Activated naive CD8-positive, alpha-beta T cell (primary cell): ENCODE measurements around the gene RCC1.
"Not testable (repeated sequence)": the region's sequence is repeated elsewhere in the genome, so short reads cannot be mapped to it uniquely, and the experiment has no call there.

ENCODE experiments used
- H3K27ac Mint-ChIP-seq: one replicate; pipeline ENCODE4 v1.8.0; 2021; ENCODE audit warnings: mixed read lengths
- H3K27me3 Mint-ChIP-seq: one replicate; pipeline ENCODE4 v1.8.0; 2021; ENCODE audit warnings: mixed read lengths
- H3K36me3 Mint-ChIP-seq: one replicate; pipeline ENCODE4 v1.8.0; 2021; ENCODE audit warnings: mixed read lengths
- H3K4me1 Mint-ChIP-seq: one replicate; pipeline ENCODE4 v1.8.0; 2021; ENCODE audit warnings: low read depth, mixed read lengths
- H3K4me3 Mint-ChIP-seq: one replicate; pipeline ENCODE4 v1.8.0; 2021; ENCODE audit warnings: mild to moderate bottlenecking, mixed read lengths
- H3K9me3 Mint-ChIP-seq: one replicate; pipeline ENCODE4 v1.8.0; 2021; ENCODE audit warnings: low read depth, mixed read lengths

Gene RCC1, protein sequence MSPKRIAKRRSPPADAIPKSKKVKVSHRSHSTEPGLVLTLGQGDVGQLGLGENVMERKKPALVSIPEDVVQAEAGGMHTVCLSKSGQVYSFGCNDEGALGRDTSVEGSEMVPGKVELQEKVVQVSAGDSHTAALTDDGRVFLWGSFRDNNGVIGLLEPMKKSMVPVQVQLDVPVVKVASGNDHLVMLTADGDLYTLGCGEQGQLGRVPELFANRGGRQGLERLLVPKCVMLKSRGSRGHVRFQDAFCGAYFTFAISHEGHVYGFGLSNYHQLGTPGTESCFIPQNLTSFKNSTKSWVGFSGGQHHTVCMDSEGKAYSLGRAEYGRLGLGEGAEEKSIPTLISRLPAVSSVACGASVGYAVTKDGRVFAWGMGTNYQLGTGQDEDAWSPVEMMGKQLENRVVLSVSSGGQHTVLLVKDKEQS

DNA sequence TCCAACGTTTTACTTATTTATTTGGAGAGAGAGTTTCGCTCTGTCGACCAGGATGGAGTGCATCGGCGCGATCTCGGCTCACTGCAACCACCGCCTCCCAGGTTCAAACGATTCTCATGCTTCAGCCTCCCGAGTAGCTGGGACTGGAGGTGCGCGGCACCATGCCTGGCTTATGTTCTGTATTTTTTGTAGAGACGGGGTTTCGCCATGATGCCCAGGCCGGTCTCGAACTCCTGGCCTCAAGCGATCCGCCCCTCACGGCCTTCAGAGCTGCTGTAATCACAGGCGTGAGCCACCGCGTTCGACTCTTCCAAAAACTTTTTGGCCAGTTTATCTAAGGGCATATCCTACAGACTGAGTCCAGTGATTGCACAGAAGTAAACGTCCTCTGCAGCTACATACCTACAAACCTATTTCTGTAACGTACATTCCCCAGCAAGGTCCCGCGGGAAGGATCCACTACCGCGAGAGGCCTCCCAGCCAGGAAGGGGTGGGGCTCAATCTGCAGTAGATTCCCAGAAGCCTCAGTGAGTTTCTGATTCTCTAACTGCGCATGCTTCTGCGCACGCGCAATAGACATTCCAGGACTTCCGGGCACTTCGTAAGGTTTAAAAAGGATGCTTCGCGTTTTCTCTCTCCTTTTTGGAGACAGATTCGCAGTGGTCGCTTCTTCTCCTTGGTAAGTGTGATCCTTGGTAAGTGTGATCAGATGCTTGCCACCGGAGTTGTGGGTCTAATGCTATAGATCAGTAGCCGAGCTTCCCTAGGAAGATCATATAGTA lies at the start of gene RCC1:
Gene RCC1 (plus strand): TSS at position 638 of the 782 bp plus-strand sequence. CDS start 23,824 bp downstream, outside the sequence.
- peak within 1 kb of the TSS; percentile 97 for H3K4me3 Mint-ChIP-seq
- peaks cover 25% of the 10 kb centered on the region for H3K4me1 Mint-ChIP-seq
- H3K27me3 Mint-ChIP-seq = no peaks in the 10 kb centered on the region
- H3K36me3 Mint-ChIP-seq = peaks cover 26% of the 10 kb centered on the region
- peak within 1 kb of the TSS; percentile 99 for H3K27ac Mint-ChIP-seq
- H3K9me3 Mint-ChIP-seq = no peaks in the 10 kb centered on the region

DNA sequence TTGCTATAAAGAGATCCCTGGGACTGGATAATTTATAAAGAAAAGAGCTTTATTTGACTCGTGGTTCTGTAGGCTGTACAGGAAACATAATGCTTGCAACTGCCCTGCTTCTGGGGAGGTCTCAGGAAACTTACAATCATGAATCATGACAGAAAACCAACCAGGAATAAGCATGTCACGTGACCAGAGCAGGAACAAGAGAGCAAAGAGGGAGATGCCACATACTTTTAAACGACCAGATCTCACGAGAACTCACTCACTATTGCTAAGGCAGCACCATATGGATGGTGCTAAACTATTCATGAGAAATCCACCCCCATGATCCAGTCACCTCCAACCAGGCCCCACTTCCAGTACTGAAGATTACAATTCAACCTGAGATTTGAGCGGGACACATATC lies 49.8 kb upstream of the RCC1 start:
- Mint-ChIP-seq H3K36me3 (peaks cover 8% of the 10 kb centered on the region), H3K27ac (peak overlapping the region; percentile 59), H3K27me3 (no peaks in the 10 kb centered on the region), H3K9me3 (no peaks in the 10 kb centered on the region), H3K4me3 (no peak overlapping the region), H3K4me1 (peaks cover 14% of the 10 kb centered on the region)

DNA sequence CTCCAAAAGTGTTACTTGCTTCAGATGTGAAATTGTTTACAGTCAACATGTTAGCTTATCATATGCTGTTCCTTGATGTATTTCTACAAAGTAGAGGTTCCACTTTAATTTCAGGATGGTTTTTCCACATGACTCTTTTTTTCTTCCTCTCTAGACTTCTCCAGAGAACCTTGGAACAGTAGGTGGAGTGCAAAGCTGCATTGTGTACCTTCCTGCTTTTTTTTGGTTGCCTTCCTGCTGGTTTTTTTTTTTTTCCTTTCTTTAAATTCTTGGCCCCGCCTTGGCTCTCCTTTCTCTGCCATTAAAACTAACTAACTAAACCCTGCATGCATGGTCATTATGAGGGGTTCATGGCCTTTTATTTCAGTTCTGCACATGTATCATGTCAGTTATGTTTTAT lies 48.2 kb upstream of the RCC1 start:
- no peaks in the 10 kb centered on the region for H3K9me3 Mint-ChIP-seq
- H3K4me1 Mint-ChIP-seq = peaks cover 16% of the 10 kb centered on the region
- H3K36me3 Mint-ChIP-seq = peaks cover 8% of the 10 kb centered on the region
- H3K27me3 Mint-ChIP-seq = no peaks in the 10 kb centered on the region
- no peak overlapping the region for H3K27ac Mint-ChIP-seq
- H3K4me3 Mint-ChIP-seq = no peak overlapping the region

DNA sequence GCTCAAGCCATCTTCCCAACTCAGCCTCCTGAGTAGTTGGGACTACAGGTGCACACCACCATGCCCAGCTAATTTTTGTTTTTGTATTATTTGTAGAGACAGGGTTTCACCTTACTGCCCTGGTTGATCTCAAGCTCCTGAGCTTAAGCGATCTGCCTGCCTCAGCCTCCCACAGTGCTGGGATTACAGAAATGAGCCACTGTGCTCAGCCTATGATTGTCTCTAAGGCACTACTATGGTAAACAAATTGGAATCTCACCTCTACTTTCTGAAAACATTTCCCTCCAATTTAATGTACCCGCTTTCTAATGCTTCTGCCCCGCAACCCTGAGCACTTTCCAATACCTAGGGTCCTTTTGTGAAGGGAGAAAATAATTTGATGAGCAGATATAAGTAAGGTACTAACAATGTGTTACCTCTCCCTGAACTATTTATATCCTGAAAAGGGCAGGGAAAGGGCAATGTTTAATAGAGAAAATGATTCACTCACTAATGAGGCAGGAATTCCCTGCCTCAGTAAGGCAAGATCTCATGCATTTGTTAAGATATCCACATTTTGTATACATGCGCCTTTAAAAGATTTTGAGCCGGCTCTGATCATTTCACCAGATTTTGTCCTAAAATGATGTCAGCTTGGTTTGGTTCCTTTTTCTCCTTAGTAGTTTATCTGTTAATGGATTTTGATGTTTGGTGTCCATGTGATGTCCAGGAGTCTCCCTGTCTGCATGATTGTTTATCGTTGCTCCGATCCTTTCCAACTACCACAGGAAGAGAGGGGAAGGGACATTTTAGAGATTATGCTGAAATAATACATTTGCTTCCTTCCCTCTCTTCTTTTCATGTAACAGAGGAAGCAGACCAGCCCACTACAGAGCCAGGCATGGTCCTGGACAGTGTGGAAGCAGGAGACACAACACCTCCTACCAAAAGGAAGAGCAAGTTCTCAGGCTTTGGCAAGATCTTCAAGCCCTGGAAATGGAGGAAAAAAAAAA lies 47.3 kb upstream of the RCC1 start:
- no peaks in the 10 kb centered on the region for H3K27me3 Mint-ChIP-seq
- H3K27ac Mint-ChIP-seq = no peak overlapping the region
- H3K36me3 Mint-ChIP-seq = peaks cover 5% of the 10 kb centered on the region
- H3K4me1 Mint-ChIP-seq = peaks cover 12% of the 10 kb centered on the region
- H3K4me3 Mint-ChIP-seq = no peak overlapping the region
- no peaks in the 10 kb centered on the region for H3K9me3 Mint-ChIP-seq

DNA sequence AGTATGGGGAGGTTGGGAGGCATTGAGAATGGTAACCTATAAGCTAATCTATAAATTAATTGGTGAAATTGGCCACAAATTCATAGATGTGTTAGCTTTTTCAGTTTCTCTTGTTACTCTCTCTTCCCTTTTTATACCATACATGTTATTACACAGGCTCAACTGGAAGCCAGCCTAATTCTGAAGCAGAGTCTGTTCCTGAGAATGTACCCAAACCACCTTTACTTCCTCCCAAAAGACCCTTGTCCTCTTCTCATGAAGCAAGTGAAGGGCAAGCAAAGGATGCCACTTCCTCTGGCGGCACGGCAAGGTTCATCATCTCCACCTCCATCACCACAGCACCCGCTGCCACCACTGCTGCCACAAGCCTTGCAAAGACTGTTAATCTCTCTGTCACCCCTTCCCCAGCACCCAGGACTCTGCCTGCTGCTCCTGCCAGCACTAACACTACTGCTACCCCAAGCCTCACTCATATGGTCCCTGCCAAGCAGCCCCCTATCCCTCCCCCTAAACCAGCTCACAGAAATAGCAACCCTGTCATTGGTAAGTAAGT lies 39.5 kb upstream of the RCC1 start:
- Mint-ChIP-seq H3K4me3 (no peak overlapping the region), H3K4me1 (peaks cover 5% of the 10 kb centered on the region), H3K36me3 (peaks cover 4% of the 10 kb centered on the region), H3K9me3 (no peaks in the 10 kb centered on the region), H3K27me3 (no peaks in the 10 kb centered on the region), H3K27ac (no peak overlapping the region)

DNA sequence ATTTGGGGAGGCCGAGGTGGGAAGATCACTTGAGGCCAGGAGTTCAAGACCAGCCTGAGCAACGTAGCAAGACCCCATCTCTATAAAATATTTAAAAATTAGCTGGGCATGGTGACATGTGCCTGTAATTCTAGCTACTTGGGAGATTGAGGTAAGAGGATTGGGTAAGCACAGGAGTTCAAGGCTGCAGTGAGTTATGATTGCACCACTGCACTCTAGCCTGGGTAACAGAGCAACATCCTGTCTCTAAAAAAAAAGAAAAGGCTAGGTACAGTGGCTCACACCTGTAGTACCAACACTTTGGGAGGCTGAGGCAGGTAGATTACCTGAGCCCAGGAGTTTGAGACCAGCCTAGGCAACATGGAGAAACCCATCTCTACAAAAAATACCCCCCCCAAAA lies 35.7 kb upstream of the RCC1 start:
- Mint-ChIP-seq H3K27me3 (no peaks in the 10 kb centered on the region), H3K9me3 (no peaks in the 10 kb centered on the region), H3K4me3 (no peak overlapping the region), H3K36me3 (peaks cover 12% of the 10 kb centered on the region), H3K4me1 (peaks cover 6% of the 10 kb centered on the region), H3K27ac (no peak overlapping the region)

DNA sequence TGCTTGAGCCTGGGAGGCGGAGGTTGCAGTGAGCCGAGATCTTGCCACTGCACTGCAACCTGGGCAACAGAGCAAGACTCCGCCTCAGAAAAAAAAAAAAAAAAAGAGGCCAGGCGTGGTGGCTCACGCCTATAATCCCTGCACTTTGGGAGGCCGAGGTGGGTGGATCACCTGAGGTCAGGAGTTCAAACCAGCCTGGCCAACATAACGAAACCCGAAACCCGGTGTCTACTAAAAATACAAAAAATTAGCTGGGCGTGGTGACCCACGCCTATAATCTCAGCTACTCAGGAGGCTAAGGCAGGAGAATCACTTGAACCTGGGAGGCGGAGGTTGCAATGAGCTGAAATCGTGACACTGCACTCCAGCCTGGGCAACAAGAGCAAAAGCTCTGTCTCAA lies 26.3 kb upstream of the RCC1 start:
- H3K27ac Mint-ChIP-seq, H3K4me3 Mint-ChIP-seq, H3K4me1 Mint-ChIP-seq, H3K36me3 Mint-ChIP-seq, H3K9me3 Mint-ChIP-seq, H3K27me3 Mint-ChIP-seq: not testable (repeated sequence)

DNA sequence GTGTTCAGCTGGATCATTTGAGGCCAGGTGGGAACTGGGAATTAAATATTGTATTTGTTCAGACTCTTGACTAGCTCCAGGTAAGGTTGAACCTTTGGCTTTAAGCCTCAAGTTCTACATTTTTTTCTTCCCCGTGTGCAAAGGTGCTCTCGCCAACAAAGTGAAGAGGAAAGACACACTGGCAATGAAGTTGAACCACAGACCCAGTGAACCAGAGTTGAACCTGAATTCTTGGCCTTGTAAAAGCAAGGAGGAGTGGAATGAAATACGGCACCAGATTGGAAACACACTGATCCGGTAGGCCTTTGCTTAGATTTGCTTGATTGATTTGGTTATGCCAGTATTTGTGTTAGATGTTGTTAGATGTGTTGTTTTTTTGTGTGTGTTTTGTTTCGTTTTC lies 25.5 kb upstream of the RCC1 start:
- no peak overlapping the region for H3K27ac Mint-ChIP-seq
- H3K4me3 Mint-ChIP-seq = no peak overlapping the region
- peaks cover 7% of the 10 kb centered on the region for H3K36me3 Mint-ChIP-seq
- no peaks in the 10 kb centered on the region for H3K9me3 Mint-ChIP-seq
- H3K27me3 Mint-ChIP-seq = no peaks in the 10 kb centered on the region
- no peaks in the 10 kb centered on the region for H3K4me1 Mint-ChIP-seq

DNA sequence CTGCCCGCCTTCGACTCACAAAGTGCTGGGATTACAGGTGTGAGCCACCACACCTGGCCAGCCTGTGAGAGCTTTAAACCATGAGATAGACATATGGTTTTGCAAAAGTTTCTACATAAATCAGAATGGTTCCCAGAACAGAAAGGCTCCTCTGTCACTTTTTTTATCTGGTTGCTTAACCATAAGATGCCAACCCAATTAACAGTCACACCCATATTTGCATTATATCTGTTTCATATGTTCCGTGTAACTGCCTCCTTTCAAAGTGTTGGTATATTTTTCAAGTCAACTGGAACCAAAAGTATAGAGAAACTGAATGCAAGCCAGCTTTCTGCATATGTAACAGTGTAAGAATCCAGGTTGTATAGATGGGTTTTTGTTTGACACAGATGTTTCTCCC lies 23.7 kb upstream of the RCC1 start:
- Mint-ChIP-seq H3K4me3 (no peak overlapping the region), H3K27me3 (no peaks in the 10 kb centered on the region), H3K4me1 (no peaks in the 10 kb centered on the region), H3K9me3 (no peaks in the 10 kb centered on the region), H3K27ac (no peak overlapping the region), H3K36me3 (peaks cover 7% of the 10 kb centered on the region)

DNA sequence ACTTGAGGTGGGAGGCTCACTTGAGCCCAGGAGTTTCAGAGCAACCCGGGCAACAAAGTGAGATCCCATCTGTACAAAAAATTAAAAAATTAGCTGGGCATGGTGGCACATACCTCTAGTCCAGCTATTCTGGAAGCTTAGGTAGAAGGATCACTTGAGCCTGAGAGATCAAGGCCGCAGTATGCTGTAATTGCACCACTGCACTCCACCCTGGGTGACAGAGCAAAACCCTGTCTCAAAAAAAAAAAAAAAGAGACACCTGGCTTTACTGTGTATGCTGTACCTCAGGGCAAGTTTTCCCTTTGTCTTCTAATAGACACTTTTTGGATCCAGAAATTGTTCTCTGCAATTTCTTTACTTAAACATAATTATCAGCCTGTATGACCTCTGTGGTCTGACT lies 23.1 kb upstream of the RCC1 start:
- H3K27ac Mint-ChIP-seq = no peak overlapping the region
- no peaks in the 10 kb centered on the region for H3K27me3 Mint-ChIP-seq
- no peaks in the 10 kb centered on the region for H3K4me1 Mint-ChIP-seq
- H3K9me3 Mint-ChIP-seq = no peaks in the 10 kb centered on the region
- no peak overlapping the region for H3K4me3 Mint-ChIP-seq
- H3K36me3 Mint-ChIP-seq = peaks cover 7% of the 10 kb centered on the region

DNA sequence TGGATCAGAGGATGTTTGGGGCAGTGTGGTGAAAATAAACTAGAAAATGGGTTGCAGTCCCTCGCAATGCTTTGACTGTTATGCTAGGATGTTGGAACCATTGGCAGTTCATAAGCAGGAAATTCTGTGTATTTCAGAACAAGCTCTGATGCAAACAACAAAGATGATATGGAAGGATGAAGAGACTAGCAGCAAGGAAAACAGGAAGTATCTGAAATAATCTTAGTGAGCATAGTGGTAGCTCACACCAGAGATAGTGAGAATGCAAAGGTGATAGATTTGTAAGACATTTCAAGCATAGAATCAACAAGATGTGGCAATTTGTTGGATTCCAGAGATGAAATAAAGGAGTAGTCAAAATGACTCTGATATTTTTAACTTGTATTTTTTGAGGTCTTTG lies 11.1 kb upstream of the RCC1 start:
- no peak overlapping the region for H3K4me3 Mint-ChIP-seq
- peak overlapping the region; percentile 18 for H3K27ac Mint-ChIP-seq
- peaks cover 7% of the 10 kb centered on the region for H3K4me1 Mint-ChIP-seq
- no peaks in the 10 kb centered on the region for H3K27me3 Mint-ChIP-seq
- peaks cover 4% of the 10 kb centered on the region for H3K36me3 Mint-ChIP-seq
- H3K9me3 Mint-ChIP-seq = no peaks in the 10 kb centered on the region

DNA sequence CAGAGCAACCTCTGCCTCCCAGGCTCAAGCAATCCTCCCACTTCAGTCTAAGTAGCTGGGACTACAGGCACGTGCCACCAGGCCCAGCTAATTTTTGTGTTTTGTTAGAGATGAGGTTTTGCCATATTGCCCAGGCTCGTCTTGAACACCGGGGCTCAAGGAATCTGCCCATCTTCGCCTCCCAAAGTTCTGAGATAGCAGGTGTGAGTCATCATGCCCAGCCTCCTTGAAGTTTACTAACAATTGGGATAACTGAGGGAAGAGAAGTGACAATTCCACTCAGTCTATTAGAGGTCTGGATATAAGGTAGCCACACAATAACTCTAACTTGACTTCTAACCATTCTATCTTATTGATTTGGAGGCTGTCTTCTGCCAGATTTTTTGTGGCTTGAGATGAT lies 6.3 kb upstream of the RCC1 start:
- no peaks in the 10 kb centered on the region for H3K36me3 Mint-ChIP-seq
- H3K9me3 Mint-ChIP-seq = no peaks in the 10 kb centered on the region
- peaks cover 3% of the 10 kb centered on the region for H3K4me1 Mint-ChIP-seq
- no peak overlapping the region for H3K4me3 Mint-ChIP-seq
- H3K27ac Mint-ChIP-seq = no peak overlapping the region
- H3K27me3 Mint-ChIP-seq = no peaks in the 10 kb centered on the region

DNA sequence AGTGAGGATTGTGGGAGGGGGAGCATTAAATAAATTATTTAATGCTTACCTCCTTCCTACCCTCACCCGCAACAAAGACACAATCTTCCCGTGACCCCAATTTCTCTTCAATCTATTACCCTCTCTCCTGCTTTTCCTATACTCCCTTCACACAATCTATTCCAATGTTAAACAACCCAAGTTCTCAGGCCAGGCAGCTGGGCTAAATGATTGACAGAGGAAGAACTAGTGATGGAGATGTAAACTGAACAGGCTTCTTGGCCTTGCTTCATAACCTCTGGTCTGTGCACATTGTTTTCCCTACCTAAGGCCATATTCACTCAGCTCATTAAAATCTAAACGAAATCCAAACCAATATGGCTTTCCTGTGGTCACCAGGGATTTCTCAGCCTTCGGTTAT lies 3.9 kb upstream of the RCC1 start:
- Mint-ChIP-seq H3K4me1 (peaks cover 5% of the 10 kb centered on the region), H3K27ac (no peak overlapping the region), H3K27me3 (no peaks in the 10 kb centered on the region), H3K4me3 (no peak overlapping the region), H3K9me3 (no peaks in the 10 kb centered on the region), H3K36me3 (peaks cover 7% of the 10 kb centered on the region)

DNA sequence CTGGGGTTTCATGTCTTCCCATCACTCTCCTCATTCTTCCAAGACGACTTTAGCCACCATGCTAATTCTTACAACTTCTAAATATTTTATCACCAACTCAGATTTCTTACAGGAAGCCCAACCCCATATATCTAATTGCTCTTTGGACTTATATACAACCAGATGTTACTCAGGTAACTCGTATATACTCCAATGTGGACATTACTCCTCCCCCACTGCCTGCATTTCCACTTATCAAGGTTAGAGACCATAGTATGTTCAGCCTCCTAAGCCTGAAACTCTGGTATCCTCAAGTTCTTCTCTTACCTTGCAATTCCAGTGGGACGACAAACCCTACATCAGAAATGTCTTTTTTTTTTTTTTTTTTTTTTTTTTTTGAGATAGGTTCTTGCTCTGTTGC lies 2.7 kb upstream of the RCC1 start:
- Mint-ChIP-seq H3K4me3 (no peak overlapping the region), H3K9me3 (no peaks in the 10 kb centered on the region), H3K27me3 (no peaks in the 10 kb centered on the region), H3K27ac (no peak overlapping the region), H3K4me1 (peaks cover 5% of the 10 kb centered on the region), H3K36me3 (peaks cover 10% of the 10 kb centered on the region)
